GM03348 (cell line): ENCODE measurements around the gene EIF4H.
"Not testable (repeated sequence)": the region's sequence is repeated elsewhere in the genome, so short reads cannot be mapped to it uniquely, and the experiment has no call there.

Experiments
- DNase-seq: peaks from one replicate; pipeline ENCODE4 v3.0.0; 2012; ENCODE audit warnings: low spot score

Gene EIF4H

GRCh38 chr7:74224907-74225306, 50.8 kb downstream of the EIF4H start:
- DNase-seq = not testable (repeated sequence)

DNA sequence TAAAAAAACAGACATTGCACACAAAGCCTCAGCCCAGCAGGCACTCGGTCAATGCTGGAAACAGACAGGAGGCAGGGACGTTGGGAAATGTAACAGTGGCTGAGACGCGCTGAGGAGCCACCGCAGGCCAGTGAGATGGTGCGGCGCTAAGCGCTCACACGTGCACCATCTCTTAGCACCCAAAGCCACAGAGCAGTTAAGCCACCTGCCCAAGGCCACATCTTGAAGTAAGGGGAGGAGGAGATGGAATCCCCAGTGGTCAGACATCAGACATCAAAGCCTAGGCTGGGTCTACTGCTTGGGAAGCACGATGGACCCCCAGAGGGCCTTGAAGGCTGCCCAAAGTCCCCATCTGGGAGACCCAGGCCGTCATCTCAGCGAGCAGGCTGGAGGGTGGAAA, 51.2 kb downstream of the EIF4H start:
- no peak for DNase-seq

- no peak for DNase-seq
Measured at GRCh38 chr7:74226633-74227032, 52.5 kb downstream of the EIF4H start.

DNA sequence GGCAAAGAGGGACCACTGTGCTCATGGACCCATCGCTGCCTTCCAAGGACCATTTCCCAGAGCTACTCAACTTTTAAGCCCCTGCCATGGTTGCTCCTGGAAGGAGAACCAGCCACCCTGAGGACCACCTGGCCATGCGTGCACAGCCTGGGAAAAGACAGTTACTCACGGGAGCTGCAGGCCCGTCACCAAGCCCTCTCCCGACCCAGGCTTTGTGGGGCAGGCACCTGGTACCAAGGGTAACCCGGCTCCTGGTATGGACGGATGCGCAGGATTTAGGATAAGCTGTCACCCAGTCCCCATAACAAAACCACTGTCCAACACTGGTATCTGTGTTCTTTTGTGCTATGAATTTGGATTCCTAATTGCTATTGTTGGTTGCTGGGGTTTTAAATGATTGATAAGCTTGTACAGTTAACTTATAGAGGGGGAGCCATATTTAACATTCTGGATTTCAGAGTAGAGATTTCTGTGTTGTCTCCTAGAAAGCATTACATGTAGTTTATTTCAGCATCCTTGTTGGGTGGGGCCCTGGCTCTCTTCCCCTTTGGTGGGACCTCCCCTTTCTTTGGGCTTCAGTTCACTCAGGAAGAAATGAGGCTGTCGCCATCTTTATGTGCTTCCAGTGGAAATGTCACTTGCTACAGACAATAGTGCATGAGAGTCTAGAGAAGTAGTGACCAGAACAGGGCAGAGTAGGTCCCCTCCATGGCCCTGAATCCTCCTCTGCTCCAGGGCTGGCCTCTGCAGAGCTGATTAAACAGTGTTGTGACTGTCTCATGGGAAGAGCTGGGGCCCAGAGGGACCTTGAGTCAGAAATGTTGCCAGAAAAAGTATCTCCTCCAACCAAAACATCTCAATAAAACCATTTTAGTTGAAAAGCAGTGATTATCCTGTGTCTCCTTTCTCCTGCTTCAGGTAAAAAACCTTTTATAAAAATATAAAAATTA, 55.1 kb downstream of the EIF4H start:
- DNase-seq = no peak

DNA sequence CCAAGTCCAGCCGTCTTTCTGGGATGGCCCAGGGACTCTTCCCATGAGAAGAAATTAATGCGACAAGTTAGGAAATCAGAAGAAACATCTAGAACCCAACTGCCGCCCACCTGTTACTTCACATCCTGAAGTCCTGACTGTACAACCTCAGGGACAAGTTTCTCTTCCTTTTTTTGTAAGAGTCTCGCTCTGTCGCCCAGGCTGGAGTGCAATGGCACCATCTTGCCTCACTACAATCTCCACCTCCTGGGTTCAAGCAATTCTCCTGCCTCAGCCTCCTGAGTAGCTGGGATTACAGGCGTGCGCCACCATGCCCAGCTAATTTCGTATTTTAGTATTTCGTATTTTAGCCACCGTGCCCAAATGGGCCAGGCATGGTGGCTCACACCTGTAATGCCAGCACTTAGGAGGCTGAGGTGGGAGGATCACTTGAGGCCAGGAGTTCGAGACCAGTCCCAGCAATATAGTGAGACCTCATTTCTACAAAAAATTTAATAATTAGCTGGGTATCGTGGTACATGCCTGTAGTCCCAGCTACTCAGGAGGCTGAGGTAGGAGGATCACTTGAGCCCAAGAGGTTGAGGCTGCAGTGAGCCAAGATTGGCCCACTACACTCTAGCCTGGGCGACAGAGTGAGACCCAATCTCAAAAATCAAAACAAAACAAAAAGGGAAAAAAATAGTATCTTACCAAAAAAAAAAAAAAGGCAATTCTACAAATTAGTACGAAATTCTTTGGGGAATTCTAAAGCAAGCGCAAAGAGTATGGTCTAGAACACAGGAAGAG, 56.5 kb downstream of the EIF4H start:
- no peak for DNase-seq

- DNase-seq = no peak
Measured at GRCh38 chr7:74231232-74231590, 57.1 kb downstream of the EIF4H start.

DNA sequence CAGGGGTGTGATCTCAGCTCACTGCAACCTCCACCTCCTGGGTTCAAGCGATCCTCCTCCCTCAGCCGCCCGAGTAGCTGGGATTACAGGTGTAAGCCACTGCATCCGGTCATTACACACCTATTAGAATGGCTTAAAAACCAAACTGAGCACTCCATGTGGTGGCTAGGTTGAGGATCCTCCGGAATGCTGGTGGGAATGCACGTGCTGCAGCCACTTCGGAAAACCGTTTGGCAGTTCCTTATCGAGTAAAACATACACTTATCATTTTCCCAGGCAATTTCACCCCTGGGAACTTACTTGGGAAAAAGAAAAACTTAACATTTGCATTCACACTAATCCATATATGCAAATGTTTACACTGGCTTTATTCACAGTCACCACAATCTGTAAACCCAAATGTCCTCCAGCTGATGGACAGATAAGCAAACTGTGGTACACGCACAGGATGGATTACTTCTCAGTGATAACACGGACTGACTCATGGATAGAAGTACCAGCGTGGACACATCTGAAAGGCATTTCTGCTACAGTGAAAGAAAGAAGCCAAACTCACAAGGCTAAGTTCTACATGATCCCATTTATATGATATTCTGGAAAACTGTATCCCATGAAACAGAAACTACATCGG, 59.6 kb downstream of the EIF4H start:
- no peak for DNase-seq

DNA sequence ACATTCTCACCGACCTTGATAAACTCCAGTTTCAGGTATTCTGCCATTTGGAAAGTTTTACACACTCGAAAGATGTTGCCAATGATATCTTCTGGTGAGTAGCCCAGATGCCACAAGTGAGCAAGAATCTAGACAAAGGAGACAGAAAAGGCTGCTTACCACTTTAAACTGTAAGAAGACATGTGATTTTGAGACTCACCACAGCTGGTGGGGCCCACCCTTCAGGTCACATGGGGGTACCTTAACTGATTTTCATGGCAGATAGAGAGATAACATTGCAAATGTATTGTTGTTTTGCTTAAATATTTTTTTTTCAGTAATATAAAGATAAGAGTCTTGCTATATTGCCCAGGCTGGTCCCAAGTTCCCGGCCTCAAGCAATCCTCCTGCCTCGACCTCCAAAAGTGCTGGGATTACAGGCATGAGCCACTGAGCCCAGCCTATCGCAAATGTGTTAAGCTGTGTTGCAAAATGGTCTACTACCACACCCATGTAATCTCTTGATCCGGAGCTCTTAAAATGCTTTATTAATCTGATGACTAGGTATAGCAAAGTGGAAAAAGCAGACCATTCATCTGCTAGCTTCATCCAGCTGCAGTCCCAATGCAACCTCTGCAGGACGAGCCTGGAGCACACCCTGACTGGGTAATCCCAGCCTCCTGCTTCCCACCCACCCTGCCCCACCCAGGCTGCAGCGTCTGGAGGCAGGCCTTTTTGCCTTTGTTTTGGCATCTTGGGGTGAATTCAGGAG, 61.5 kb downstream of the EIF4H start:
- DNase-seq = no peak

DNA sequence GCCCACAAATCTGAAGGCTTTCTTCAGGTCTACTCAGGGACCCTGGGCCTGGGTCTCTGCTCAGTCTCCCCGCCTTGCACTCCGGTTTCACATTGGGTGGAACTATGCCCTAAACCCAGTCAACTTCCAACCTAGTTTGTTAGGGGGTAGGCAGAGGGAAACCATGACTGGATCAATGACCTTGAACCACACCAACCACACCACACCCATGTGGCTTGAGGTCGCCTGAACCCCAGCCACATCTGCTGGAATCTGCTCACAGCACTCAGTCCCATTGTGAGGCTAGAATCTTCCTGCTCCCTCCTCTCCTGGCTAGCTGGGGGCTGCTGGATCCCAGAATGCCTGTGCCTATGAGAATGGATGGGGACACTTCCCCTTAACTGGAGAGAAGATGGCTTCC, 62.1 kb downstream of the EIF4H start:
- no peak for DNase-seq

DNA sequence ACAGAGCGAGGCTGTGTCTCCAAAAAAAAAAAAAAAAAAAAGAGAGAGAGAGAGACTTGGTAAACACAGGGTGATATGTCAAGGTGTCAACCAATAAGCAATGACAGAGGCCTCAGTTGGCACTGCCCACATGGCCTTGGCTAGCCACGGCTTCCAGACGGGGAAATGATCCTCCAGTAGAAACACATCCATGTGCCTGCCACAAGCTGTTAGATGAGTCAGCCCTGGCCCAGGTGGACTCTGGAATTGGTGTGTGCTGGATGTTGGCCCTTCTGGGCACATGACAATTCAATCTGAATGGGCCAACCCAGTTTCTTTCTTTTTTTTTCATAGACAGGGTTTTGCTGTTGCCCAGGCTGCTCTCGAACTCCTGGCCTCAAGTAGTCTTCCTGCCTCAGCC, 66.3 kb downstream of the EIF4H start:
- DNase-seq = no peak

- no peak for DNase-seq
Measured at GRCh38 chr7:74242122-74242443, 67.9 kb downstream of the EIF4H start.

GRCh38 chr7:74246497-74246896, 72.3 kb downstream of the EIF4H start:
- DNase-seq = no peak
